ENCODE results near the gene RPS6KA1. TPM values are rescaled to one million over a fixed set of nuclear protein-coding genes. Genes with fewer than 3 reads are reported as not detected.

Gene RPS6KA1
- total and polyA plus RNA-seq, 10 of the 15 experiments (the other 5 are each of a cell fraction or from before 2014, with no cell fraction given) = 5.0 to 136 (median 91.5) TPM

- no peaks in the 10 kb centered on the region for H3K9me3 ChIP-seq (replicated peaks; ENCODE audit: control insufficient read depth, insufficient read depth, low read length)
- intact Hi-C loops (cut with micrococcal nuclease; ENCODE audit: unreplicated experiment) = no loop called here
- peaks cover 57% of the 10 kb centered on the region for H3K4me1 ChIP-seq (ENCODE audit: control insufficient read depth, insufficient read depth, low read length)
- H3K36me3 ChIP-seq (ENCODE audit: control insufficient read depth in 2 of 2, insufficient read depth in 2 of 2, low read length in 1 of 2) = peaks cover 8 to 11% of the 10 kb centered on the region in 2 experiments
- peak overlapping the region; percentile 95 for H3K4me3 ChIP-seq
- ChIA-PET CTCF (interaction anchor here (0.7 to 1.4 kb wide), 3 partner anchors 44 to 224 kb away, joined by 3 read pairs; no protein-coding TSS in a partner anchor), POLR2A (interaction anchor here (1.3 kb wide), 1 partner anchor 36 kb away, joined by 4 read pairs; no protein-coding TSS in a partner anchor), SMC1A (ENCODE audit: uncharacterized antibody, unreplicated experiment) (interaction anchor here (1.5 to 2.4 kb wide), 2 partner anchors 8 to 37 kb away, joined by 4 to 6 read pairs; no protein-coding TSS in a partner anchor), RAD21 (ENCODE audit: unreplicated experiment) (interaction anchor here (1.8 kb wide), 1 partner anchor 46 kb away, joined by 4 read pairs; no protein-coding TSS in a partner anchor)
- peak overlapping the region; percentile 86 for H3K9ac ChIP-seq (ENCODE audit: control insufficient read depth, insufficient read depth, low read length)
- H3K27me3 ChIP-seq (replicated peaks in 1 of 2; ENCODE audit: control insufficient read depth in 2 of 2, insufficient read depth in 2 of 2, low read length in 1 of 2) = no peaks in the 10 kb centered on the region
- ATAC-seq (no peak), FAIRE-seq (no peak), DNase-seq (ENCODE audit: low read depth, low spot score) (no peak)
- H2AFZ ChIP-seq (ENCODE audit: control insufficient read depth, low read depth, low read length) = peak overlapping the region; percentile 74
- peak overlapping the region; percentile 89 for H3K27ac ChIP-seq (ENCODE audit: control insufficient read depth, insufficient read depth)
- H4K20me1 ChIP-seq (ENCODE audit: control insufficient read depth, insufficient read depth) = no peaks in the 10 kb centered on the region
- in situ Hi-C loops (cut with MboI) = no loop called here
- H3K4me2 ChIP-seq (ENCODE audit: control insufficient read depth, insufficient read depth) = peak overlapping the region; percentile 86
- peaks cover 53% of the 10 kb centered on the region for H3K79me2 ChIP-seq (ENCODE audit: control insufficient read depth, insufficient read depth, low read length)
- no TSS peak for BruUV-seq (replicated peaks)
- 5% methylated on average over 4 of the region's 4 CpGs for WGBS (ENCODE audit: insufficient coverage, insufficient replicate concordance, low lambda C conversion rate, missing lambda C conversion rate)
- TF ChIP-seq MAX (IDR thresholded peaks at IDR 0.05; ENCODE audit: low read depth, low read length) (0 out of 2 replicates have a peak, but pooled peaks have one; percentile 8), SIX5 (IDR thresholded peaks at IDR 0.05; ENCODE audit: low read depth, low read length, severe bottlenecking) (no peak), SREBF1 (IDR thresholded peaks at IDR 0.05; ENCODE audit: low read length) (no peak), BHLHE40 (IDR thresholded peaks at IDR 0.05; ENCODE audit: borderline replicate concordance in 1 of 2, low read depth in 2 of 2, low read length in 1 of 2) (no peak), ZSCAN29 (IDR thresholded peaks at IDR 0.05) (no peak), POLR2AphosphoS5 (IDR thresholded peaks at IDR 0.05; ENCODE audit: low read length) (peak; percentile 7; the same call in 1 of the 2 replicates), PAX5 (IDR thresholded peaks at IDR 0.05; ENCODE audit: borderline replicate concordance, low read depth, low read length) (no peak), ZNF207 (IDR thresholded peaks at IDR 0.05; ENCODE audit: borderline replicate concordance) (no peak; the same call in 1 of the 2 replicates), TCF12 (IDR thresholded peaks at IDR 0.05; ENCODE audit: low read depth, low read length) (no peak), MLLT1 (IDR thresholded peaks at IDR 0.05) (no peak)
- TF ChIP-seq, protein P1, sequence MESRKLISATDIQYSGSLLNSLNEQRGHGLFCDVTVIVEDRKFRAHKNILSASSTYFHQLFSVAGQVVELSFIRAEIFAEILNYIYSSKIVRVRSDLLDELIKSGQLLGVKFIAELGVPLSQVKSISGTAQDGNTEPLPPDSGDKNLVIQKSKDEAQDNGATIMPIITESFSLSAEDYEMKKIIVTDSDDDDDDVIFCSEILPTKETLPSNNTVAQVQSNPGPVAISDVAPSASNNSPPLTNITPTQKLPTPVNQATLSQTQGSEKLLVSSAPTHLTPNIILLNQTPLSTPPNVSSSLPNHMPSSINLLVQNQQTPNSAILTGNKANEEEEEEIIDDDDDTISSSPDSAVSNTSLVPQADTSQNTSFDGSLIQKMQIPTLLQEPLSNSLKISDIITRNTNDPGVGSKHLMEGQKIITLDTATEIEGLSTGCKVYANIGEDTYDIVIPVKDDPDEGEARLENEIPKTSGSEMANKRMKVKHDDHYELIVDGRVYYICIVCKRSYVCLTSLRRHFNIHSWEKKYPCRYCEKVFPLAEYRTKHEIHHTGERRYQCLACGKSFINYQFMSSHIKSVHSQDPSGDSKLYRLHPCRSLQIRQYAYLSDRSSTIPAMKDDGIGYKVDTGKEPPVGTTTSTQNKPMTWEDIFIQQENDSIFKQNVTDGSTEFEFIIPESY (IDR thresholded peaks at IDR 0.05) = no peak
- TF ChIP-seq, protein P2, sequence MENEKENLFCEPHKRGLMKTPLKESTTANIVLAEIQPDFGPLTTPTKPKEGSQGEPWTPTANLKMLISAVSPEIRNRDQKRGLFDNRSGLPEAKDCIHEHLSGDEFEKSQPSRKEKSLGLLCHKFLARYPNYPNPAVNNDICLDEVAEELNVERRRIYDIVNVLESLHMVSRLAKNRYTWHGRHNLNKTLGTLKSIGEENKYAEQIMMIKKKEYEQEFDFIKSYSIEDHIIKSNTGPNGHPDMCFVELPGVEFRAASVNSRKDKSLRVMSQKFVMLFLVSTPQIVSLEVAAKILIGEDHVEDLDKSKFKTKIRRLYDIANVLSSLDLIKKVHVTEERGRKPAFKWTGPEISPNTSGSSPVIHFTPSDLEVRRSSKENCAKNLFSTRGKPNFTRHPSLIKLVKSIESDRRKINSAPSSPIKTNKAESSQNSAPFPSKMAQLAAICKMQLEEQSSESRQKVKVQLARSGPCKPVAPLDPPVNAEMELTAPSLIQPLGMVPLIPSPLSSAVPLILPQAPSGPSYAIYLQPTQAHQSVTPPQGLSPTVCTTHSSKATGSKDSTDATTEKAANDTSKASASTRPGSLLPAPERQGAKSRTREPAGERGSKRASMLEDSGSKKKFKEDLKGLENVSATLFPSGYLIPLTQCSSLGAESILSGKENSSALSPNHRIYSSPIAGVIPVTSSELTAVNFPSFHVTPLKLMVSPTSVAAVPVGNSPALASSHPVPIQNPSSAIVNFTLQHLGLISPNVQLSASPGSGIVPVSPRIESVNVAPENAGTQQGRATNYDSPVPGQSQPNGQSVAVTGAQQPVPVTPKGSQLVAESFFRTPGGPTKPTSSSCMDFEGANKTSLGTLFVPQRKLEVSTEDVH (IDR thresholded peaks at IDR 0.05; ENCODE audit: low read depth, partially characterized antibody) = no peak
- TF ChIP-seq, protein P3, sequence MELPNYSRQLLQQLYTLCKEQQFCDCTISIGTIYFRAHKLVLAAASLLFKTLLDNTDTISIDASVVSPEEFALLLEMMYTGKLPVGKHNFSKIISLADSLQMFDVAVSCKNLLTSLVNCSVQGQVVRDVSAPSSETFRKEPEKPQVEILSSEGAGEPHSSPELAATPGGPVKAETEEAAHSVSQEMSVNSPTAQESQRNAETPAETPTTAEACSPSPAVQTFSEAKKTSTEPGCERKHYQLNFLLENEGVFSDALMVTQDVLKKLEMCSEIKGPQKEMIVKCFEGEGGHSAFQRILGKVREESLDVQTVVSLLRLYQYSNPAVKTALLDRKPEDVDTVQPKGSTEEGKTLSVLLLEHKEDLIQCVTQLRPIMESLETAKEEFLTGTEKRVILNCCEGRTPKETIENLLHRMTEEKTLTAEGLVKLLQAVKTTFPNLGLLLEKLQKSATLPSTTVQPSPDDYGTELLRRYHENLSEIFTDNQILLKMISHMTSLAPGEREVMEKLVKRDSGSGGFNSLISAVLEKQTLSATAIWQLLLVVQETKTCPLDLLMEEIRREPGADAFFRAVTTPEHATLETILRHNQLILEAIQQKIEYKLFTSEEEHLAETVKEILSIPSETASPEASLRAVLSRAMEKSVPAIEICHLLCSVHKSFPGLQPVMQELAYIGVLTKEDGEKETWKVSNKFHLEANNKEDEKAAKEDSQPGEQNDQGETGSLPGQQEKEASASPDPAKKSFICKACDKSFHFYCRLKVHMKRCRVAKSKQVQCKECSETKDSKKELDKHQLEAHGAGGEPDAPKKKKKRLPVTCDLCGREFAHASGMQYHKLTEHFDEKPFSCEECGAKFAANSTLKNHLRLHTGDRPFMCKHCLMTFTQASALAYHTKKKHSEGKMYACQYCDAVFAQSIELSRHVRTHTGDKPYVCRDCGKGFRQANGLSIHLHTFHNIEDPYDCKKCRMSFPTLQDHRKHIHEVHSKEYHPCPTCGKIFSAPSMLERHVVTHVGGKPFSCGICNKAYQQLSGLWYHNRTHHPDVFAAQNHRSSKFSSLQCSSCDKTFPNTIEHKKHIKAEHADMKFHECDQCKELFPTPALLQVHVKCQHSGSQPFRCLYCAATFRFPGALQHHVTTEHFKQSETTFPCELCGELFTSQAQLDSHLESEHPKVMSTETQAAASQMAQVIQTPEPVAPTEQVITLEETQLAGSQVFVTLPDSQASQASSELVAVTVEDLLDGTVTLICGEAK (IDR thresholded peaks at IDR 0.05; ENCODE audit: borderline replicate concordance) = no peak
Observed at GRCh38 chr1:26545969-26546323, 16.4 kb downstream of the RPS6KA1 start.
